Glutamatergic neuron (in vitro differentiated cells): Measurements from ENCODE around the gene CLTB. TPM values are rescaled to one million over a fixed set of nuclear protein-coding genes. Genes with fewer than 3 reads are reported as not detected.
A peak's percentile ranks its signal among the peaks of the same experiment; 100 is the strongest.

Experiments
- DNase-seq: peaks from one replicate; pipeline ENCODE4 v3.0.0; 2022
- H3K27ac Mint-ChIP-seq: one replicate; pipeline ENCODE4 v1.8.0; 2020; ENCODE audit warnings: mild to moderate bottlenecking, mixed read lengths, inconsistent platforms; ENCODE audit not compliant: unreplicated experiment
- H3K27me3 Mint-ChIP-seq: one replicate; pipeline ENCODE4 v1.8.0; 2020; ENCODE audit warnings: mild to moderate bottlenecking, moderate library complexity, mixed read lengths, inconsistent platforms; ENCODE audit not compliant: unreplicated experiment
- H3K36me3 Mint-ChIP-seq: one replicate; pipeline ENCODE4 v1.8.0; 2020; ENCODE audit warnings: mild to moderate bottlenecking, mixed read lengths, inconsistent platforms; ENCODE audit not compliant: unreplicated experiment
- H3K4me1 Mint-ChIP-seq: one replicate; pipeline ENCODE4 v1.8.0; 2020; ENCODE audit warnings: mild to moderate bottlenecking, low read depth, mixed read lengths, inconsistent platforms; ENCODE audit not compliant: unreplicated experiment
- H3K4me3 Mint-ChIP-seq: one replicate; pipeline ENCODE4 v1.8.0; 2020; ENCODE audit warnings: mild to moderate bottlenecking, mixed read lengths, inconsistent platforms; ENCODE audit not compliant: unreplicated experiment
- H3K9me3 Mint-ChIP-seq: one replicate; pipeline ENCODE4 v1.8.0; 2020; ENCODE audit warnings: mild to moderate bottlenecking, moderate library complexity, mixed read lengths, inconsistent platforms; ENCODE audit not compliant: unreplicated experiment
- total RNA-seq: library from RNA; stranded (reverse); fragmentation: NEBNext Ultra II Directional; extraction: Animal tissue kit (Norgen Biotek cat#: 25700); gene quantifications from one replicate; pipeline ENCODE4 v1.2.1, GENCODE V29; 2021; ENCODE audit not compliant: unreplicated experiment
- TF ChIP-seq, protein P1 (sequence below): fragments of 200-600 bp; sonication (generic); IDR thresholded peaks from one replicate; pipeline ENCODE4 v1.5.0; 2021; ENCODE audit not compliant: partially characterized antibody, unreplicated experiment

CLTB gene
- total RNA-seq, 1 donor from 2014 or later: 83.8 TPM

DNA sequence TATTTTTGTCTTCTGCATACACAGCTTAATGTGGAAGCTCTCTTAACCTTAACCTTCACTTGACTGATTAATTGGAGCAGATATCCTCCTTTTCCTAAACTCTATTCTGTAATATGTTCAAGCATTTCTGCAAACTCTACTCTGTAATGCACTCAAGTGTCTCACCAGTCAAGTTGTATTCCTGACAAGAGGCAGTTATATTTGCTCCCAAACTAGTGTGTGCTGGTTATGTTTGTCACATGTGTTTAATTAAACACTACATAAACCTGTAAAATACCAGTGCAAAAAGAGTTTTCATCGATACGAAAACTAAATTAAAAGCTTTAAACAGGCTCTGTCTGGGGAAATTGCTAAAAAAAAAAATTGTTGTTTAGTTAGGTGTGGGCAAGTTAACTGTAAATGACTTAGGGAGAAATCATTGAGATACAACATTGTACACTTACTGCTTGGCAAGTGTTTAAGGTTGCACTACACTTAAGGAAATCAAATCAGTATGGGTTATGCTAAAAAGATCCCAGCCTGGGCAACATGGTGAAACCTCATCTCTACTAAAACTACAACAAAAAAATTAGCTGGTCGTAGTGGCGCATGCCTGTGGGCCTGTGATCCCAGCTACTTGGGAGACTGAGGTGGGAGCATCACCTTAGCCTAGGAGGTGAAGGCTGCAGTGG, 38.5 kb upstream of the CLTB start:
- Mint-ChIP-seq H3K36me3 (no peaks in the 10 kb centered on the region), H3K27me3 (peaks cover 2% of the 10 kb centered on the region), H3K4me3 (no peak overlapping the region), H3K9me3 (no peaks in the 10 kb centered on the region), H3K27ac (no peak overlapping the region), H3K4me1 (no peaks in the 10 kb centered on the region)
- no peak for DNase-seq
- TF ChIP-seq, protein P1, sequence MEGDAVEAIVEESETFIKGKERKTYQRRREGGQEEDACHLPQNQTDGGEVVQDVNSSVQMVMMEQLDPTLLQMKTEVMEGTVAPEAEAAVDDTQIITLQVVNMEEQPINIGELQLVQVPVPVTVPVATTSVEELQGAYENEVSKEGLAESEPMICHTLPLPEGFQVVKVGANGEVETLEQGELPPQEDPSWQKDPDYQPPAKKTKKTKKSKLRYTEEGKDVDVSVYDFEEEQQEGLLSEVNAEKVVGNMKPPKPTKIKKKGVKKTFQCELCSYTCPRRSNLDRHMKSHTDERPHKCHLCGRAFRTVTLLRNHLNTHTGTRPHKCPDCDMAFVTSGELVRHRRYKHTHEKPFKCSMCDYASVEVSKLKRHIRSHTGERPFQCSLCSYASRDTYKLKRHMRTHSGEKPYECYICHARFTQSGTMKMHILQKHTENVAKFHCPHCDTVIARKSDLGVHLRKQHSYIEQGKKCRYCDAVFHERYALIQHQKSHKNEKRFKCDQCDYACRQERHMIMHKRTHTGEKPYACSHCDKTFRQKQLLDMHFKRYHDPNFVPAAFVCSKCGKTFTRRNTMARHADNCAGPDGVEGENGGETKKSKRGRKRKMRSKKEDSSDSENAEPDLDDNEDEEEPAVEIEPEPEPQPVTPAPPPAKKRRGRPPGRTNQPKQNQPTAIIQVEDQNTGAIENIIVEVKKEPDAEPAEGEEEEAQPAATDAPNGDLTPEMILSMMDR: no peak

DNA sequence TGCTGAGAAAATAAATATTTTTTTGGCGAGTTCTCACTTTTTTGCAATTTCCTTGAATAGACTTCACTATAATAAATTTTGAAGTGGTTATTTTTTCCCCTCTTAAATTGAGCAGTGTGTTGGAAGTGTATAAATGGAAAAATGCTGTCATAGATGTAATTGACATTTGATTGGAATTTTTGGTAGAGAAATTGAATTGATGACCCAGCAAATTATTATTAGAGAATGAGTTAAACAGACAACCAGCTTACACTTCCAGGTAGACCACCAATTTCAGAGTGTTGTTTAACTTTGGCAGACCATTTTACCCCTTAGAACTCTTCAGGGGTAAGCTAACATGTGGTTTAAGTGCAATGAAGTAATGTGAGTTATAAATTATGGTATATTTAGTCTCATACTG, 33.7 kb upstream of the CLTB start:
- H3K4me3 Mint-ChIP-seq: no peak overlapping the region
- H3K4me1 Mint-ChIP-seq: peaks cover 4% of the 10 kb centered on the region
- peaks cover 8% of the 10 kb centered on the region for H3K9me3 Mint-ChIP-seq

DNA sequence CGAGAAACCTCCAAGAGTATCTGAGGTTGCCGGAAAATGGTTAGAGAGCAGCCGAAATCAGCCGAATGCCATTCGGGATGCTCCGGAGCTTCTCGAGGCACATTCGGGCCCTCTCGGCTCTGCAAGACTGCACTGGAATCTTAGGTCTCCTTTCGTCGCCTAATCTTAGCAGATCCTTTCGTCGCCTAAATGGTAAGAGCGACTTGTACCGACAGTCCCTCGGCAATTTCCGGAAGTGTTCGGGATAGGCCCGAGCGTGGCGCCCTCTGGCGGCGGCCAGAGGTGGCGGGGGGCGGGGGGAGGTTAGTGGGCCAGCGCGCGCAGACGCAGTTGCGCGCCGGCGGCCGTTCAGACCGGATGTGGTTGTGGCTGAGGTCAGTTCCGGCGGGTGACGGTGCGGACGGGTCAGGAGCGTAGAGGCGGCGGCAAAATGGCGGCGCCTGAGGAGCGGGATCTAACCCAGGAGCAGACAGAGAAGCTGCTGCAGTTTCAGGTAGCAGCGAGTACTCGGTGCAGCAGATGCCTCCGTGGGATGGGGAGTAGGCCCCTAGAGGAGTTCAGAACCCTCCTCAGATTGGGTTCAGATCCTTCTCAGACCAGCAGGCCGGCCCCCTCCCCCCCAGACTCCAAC, 31.8 kb upstream of the CLTB start, which contains the start of gene FAF2:
Gene FAF2, plus strand, starts transcription at position 408 of the 631 bp plus-strand sequence. Its CDS starts 23 bp downstream, at position 431.
- Mint-ChIP-seq H3K4me3 (peak within 1 kb of the TSS; percentile 94), H3K4me1 (peaks cover 4% of the 10 kb centered on the region), H3K36me3 (no peaks in the 10 kb centered on the region), H3K9me3 (peaks cover 9% of the 10 kb centered on the region), H3K27ac (peak within 1 kb of the TSS; percentile 98), H3K27me3 (peaks cover 4% of the 10 kb centered on the region)
- DNase-seq: peak; percentile 96
- TF ChIP-seq, protein P1: peak; percentile 99

More for the DNA sequence above, 33.7 kb upstream of the CLTB start:
- H3K36me3 Mint-ChIP-seq: no peaks in the 10 kb centered on the region
- H3K27ac Mint-ChIP-seq: no peak overlapping the region
- no peak for DNase-seq
- TF ChIP-seq, protein P1: no peak
- peaks cover 4% of the 10 kb centered on the region for H3K27me3 Mint-ChIP-seq

DNA sequence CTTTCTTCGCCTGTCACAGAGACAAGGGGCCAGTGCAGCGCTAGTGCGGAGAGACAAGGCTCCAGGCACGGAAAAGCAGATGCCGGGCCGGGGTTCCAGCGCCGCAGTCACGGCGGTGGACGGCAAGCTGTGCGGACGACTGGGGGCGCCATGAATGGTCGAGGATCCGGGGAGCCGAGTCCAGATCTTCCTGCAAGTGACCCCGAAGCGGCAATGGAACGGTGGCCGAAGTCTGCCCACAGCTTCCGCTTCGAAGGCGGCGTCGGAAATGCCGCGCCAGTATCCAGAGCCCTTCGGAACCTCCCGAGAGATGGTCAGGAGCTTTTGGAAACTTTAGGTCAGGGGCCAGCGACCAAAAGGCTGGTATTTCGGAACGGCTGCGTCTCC, 31.2 kb upstream of the CLTB start:
- Mint-ChIP-seq H3K27me3 (peaks cover 4% of the 10 kb centered on the region), H3K9me3 (peaks cover 12% of the 10 kb centered on the region), H3K4me1 (peaks cover 4% of the 10 kb centered on the region), H3K27ac (peak overlapping the region; percentile 85), H3K36me3 (no peaks in the 10 kb centered on the region), H3K4me3 (peak overlapping the region; percentile 94)
- TF ChIP-seq, protein P1: no peak
- peak; percentile 54 for DNase-seq

DNA sequence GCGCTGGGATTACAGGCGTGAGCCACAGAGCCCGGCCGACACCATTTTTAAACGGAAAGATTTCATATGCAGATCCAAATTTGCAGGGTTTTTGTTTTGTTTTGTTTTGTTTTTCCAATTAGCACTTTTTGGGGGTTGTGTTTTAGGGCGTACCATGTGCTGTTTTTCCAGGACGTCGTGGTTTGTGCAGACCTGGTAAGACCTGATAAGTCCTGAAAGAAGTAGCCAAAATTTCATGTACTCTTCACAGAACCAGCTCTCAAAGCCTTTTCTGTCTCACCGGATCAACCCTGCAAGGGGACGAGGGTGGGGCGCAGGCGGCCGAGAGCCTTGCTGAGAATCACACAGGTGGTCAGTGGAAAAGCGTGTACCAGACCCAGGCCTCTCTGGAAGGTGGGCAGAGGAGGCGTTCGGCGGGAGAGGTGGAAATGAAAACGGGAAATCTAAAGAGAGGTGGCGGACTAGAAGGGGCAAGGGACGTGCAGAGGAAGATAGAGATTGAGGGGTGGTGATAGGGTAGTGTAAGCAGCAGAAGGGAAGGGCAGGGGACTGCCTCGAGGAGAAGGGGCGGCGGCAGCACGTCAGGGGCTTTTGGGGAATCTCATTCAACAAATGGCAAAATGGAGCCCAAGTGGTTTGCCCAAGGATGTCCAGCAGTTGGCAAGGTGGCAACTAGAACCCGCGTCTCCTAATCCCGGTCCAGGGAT, 30.7 kb upstream of the CLTB start:
- peaks cover 8% of the 10 kb centered on the region for H3K4me1 Mint-ChIP-seq
- H3K9me3 Mint-ChIP-seq: peaks cover 12% of the 10 kb centered on the region
- DNase-seq: peak; percentile 31
- H3K27ac Mint-ChIP-seq: peak overlapping the region; percentile 85
- peaks cover 4% of the 10 kb centered on the region for H3K27me3 Mint-ChIP-seq
- H3K36me3 Mint-ChIP-seq: no peaks in the 10 kb centered on the region
- TF ChIP-seq, protein P1: no peak
- peak overlapping the region; percentile 94 for H3K4me3 Mint-ChIP-seq
